BE2C (cell line): Measurements from ENCODE around the gene CBX3.

Experiments
- DNase-seq: peaks from one replicate; pipeline ENCODE4 v3.0.0-alpha.2; 2020
- H3K27me3 ChIP-seq: fragments of 250-450 bp; sonication (Bioruptor Pico); 2 replicates; pipeline ENCODE4 v1.5.1; 2020; ENCODE audit warnings: mild to moderate bottlenecking
- H3K36me3 ChIP-seq: fragments of 250-450 bp; sonication (Bioruptor Pico); 2 replicates; pipeline ENCODE4 v1.5.1; 2020; ENCODE audit warnings: mild to moderate bottlenecking
- H3K4me1 ChIP-seq: fragments of 250-450 bp; sonication (Bioruptor Pico); 2 replicates; pipeline ENCODE4 v1.5.1; 2020
- H3K4me3 ChIP-seq: 2 replicates; pipeline ENCODE4 v1.5.1; 2011; ENCODE audit warnings: low read depth, low read length
- H3K9me3 ChIP-seq: fragments of 250-450 bp; sonication (Bioruptor Pico); 2 replicates; pipeline ENCODE4 v1.5.1; 2020
- TF ChIP-seq, protein P1 (sequence below): IDR thresholded peaks from 2 replicates; pipeline ENCODE4 v1.5.1; 2012; ENCODE audit warnings: mild to moderate bottlenecking, low read depth, low read length

The CBX3 gene

DNA sequence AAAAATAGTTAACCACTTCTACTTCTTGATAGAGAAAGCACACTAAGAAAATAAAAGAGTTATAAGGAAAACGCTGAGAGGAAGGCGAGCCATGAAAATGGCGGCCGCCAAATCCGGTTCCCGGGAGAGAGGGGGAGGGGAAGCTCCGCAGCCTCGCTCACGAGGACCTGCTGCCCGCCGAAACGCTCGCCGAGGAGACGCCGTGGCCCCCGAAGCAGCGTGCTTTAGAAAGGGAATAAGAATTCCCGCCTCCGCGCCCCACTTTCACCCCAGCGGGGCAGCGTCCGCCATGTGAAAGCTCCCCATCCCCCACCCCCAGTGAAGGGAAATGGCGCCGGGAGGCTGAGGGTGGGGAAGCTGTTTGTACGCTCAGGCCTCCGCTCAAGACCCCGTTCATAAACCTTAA, 1.5 kb upstream of the CBX3 start:
- DNase-seq: peak; percentile 72
- TF ChIP-seq, protein P1, sequence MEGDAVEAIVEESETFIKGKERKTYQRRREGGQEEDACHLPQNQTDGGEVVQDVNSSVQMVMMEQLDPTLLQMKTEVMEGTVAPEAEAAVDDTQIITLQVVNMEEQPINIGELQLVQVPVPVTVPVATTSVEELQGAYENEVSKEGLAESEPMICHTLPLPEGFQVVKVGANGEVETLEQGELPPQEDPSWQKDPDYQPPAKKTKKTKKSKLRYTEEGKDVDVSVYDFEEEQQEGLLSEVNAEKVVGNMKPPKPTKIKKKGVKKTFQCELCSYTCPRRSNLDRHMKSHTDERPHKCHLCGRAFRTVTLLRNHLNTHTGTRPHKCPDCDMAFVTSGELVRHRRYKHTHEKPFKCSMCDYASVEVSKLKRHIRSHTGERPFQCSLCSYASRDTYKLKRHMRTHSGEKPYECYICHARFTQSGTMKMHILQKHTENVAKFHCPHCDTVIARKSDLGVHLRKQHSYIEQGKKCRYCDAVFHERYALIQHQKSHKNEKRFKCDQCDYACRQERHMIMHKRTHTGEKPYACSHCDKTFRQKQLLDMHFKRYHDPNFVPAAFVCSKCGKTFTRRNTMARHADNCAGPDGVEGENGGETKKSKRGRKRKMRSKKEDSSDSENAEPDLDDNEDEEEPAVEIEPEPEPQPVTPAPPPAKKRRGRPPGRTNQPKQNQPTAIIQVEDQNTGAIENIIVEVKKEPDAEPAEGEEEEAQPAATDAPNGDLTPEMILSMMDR: no peak
- Histone ChIP-seq H3K36me3 (peaks cover 68% of the 10 kb centered on the region), H3K4me3 (peak overlapping the region; percentile 85), H3K4me1 (peaks cover 9% of the 10 kb centered on the region; the same call in 1 of the 2 replicates), H3K9me3 (no peaks in the 10 kb centered on the region), H3K27me3 (no peaks in the 10 kb centered on the region)

DNA sequence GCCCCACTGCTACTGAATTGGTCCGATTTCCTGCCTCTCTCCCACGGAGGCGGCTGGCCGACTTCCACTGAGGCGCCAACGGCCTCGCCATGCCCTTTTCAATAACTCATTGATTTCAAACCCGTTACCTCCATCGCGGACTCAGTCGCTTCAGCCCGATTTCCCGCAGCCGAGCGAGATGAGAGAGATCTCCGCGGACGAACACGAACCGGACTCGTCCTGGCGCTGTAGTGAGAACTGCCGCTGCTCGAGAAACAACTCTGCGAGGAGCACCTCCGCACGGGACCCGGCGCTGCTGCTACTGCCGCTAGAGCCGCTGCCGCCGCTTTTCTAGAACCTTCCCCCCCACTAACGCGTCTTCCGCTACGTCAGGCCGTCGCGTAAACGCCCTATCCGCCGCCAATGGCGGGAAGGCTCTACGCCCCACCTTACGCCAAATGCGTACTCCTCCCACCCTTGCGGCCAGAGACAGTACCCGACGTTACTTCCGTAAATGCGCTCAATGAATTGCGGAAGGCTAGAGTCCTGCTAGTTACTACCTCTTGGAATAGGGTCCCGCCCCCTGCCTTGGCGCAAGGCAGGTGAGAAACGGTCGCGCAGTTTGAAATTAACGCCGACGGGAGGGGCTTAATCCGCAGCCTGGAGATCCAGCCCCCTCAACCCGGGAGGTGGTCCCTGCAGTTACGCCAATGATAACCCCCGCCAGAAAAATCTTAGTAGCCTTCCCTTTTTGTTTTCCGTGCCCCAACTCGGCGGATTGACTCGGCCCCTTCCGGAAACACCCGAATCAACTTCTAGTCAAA, 900 bp upstream of the CBX3 start, which contains the start of gene HNRNPA2B1:
Gene HNRNPA2B1 (minus strand): TSS at position 303 of the 803 bp plus-strand sequence. CDS start 169 bp downstream, at position 134.
- Histone ChIP-seq H3K9me3 (no peaks in the 10 kb centered on the region), H3K27me3 (no peaks in the 10 kb centered on the region), H3K4me3 (peak within 1 kb of the TSS; percentile 85), H3K36me3 (peaks cover 68% of the 10 kb centered on the region), H3K4me1 (peaks cover 7% of the 10 kb centered on the region; the same call in 1 of the 2 replicates)
- peak; percentile 94 for DNase-seq
- TF ChIP-seq, protein P1: no peak

DNA sequence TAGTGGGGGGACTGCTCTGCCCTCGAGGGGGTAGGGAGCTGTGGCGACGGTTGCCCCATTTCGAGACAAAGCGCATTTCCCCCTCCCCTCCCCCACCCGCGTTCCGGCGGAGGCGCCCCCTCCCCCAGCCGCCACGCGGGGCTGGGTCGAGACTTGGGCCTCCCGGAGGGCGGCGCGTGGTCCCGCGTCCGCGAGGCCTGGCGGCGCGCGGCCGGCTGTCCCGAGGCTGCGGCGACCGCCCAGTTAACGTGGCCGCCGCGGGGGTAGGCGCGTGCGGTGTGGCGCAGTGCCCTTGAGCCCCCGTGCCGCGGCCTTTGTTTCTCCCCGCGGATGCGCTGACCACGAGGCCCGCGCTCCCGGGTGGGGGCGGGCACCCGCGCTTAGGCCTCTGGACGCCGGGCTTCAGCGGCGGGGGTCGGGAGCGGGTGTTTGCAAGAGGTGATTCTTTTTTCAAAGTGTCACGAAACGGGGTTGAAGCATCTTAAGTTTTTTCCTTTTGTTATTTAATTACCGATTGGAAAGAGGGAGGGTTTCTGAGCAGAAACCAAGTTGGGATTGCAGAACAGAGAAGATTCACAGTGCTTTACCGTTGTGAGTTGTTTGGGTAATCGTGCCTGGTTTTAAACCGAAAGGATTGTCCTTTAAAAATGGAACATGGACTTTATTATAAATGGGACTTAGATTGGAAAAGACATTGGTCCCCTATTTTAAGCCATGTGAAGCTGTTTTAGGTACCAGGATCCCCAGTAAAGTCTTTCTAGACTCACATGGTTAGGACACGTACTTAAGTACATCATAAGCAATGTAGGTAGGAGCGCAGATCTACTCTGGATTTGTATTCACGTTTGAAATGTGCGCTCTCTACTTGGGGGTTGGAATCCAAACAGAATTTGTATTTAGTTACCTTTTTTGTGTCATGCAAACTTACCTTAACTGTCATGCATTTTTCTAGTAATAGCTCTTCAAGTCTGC, 760 bp downstream of the CBX3 start:
- peak; percentile 79 for DNase-seq
- H3K9me3 ChIP-seq: no peaks in the 10 kb centered on the region
- H3K4me3 ChIP-seq: peak overlapping the region; percentile 85
- no peaks in the 10 kb centered on the region for H3K27me3 ChIP-seq
- peaks cover 9% of the 10 kb centered on the region for H3K4me1 ChIP-seq
- TF ChIP-seq, protein P1: no peak
- peaks cover 68% of the 10 kb centered on the region for H3K36me3 ChIP-seq

DNA sequence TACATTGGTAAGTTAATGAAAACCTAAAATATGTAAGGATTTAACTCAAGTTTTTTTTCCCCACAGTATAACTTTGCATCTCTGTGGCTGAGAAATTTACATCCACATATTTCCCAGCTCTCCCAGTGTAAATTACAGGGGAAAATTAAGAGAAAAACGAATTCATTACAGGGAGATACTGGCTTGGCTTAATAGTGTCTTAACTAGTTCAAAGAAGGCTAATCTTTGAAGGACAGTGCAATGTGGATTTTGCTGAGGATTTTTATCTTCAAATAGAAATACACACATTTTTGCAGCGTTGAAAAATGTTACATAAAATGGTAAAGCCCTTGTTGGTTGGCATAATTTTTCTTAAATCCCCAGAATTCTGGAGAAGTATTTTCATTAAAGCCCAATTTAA, 1.5 kb downstream of the CBX3 start:
- H3K4me3 ChIP-seq: peak overlapping the region; percentile 85
- no peaks in the 10 kb centered on the region for H3K9me3 ChIP-seq
- H3K4me1 ChIP-seq: peaks cover 15% of the 10 kb centered on the region
- no peaks in the 10 kb centered on the region for H3K27me3 ChIP-seq
- peaks cover 72% of the 10 kb centered on the region for H3K36me3 ChIP-seq
- no peak for DNase-seq
- TF ChIP-seq, protein P1: no peak

DNA sequence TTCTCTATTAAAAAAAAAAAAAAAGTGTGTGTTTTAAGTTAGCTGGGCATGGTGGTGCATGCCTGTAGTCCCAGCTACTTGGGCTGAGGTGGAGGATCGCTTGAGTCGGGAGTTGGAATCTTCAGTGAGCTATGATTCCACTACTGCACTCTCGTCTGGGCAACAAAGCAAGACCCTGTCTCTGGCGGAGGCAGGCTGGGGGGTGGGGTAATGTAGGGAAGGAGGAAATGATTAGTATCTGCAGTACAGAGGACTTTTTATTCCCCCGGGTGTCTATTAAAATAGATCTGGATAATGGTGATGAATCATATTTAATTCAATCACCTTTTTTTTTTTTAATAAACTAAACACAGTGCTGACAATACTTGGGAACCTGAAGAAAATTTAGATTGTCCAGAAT, 6.5 kb downstream of the CBX3 start:
- no peaks in the 10 kb centered on the region for H3K27me3 ChIP-seq
- TF ChIP-seq, protein P1: no peak
- peak; percentile 74 for DNase-seq
- H3K4me1 ChIP-seq: peaks cover 15% of the 10 kb centered on the region
- no peak overlapping the region for H3K4me3 ChIP-seq
- peaks cover 85% of the 10 kb centered on the region for H3K36me3 ChIP-seq
- H3K9me3 ChIP-seq: no peaks in the 10 kb centered on the region
